WTC11 (cell line): ENCODE data around the gene TCEA2. TPM values are rescaled to one million over a fixed set of nuclear protein-coding genes. Genes with fewer than 3 reads are reported as not detected.

Experiments used
- ATAC-seq: fragments of 200-7000 bp; cut with Tn5 transposase; 2 replicates; pipeline ENCODE4 v1.10.0; 2021; ENCODE audit warnings: mild to moderate bottlenecking, moderate library complexity
- CTCF ChIA-PET: fragments of 300-600 bp; sonication (Branson Sonifier 250); formaldehyde crosslinking; loops from one replicate; lab custom pipeline; 2021; ENCODE audit warnings: antibody characterized with exemption; lab: Charles Lee
- POLR2A ChIA-PET: fragments of 350-600 bp; sonication (Branson Sonifier 250); formaldehyde crosslinking; loops from one replicate; lab custom pipeline; 2021; ENCODE audit warnings: antibody characterized with exemption; lab: Charles Lee
- DNase-seq: peaks from one replicate; pipeline ENCODE4 v3.0.0; 2021; ENCODE audit warnings: low spot score
- H3K27ac Mint-ChIP-seq: 2 replicates; pipeline ENCODE4 v1.8.0; 2021; ENCODE audit warnings: mixed read lengths
- H3K27me3 Mint-ChIP-seq: 2 replicates; pipeline ENCODE4 v1.8.0; 2021; ENCODE audit warnings: low read depth, mild to moderate bottlenecking, moderate library complexity, mixed read lengths
- H3K36me3 Mint-ChIP-seq: 2 replicates; pipeline ENCODE4 v1.8.0; 2021; ENCODE audit warnings: mixed read lengths
- H3K4me1 Mint-ChIP-seq: 2 replicates; pipeline ENCODE4 v1.8.0; 2022; ENCODE audit warnings: mixed read lengths
- H3K4me3 Mint-ChIP-seq: 2 replicates; pipeline ENCODE4 v1.8.0; 2021; ENCODE audit warnings: mild to moderate bottlenecking, moderate library complexity, mixed read lengths
- H3K9me3 Mint-ChIP-seq: 2 replicates; pipeline ENCODE4 v1.8.0; 2021; ENCODE audit warnings: mixed read lengths
- ARID4B ChIP-seq: sonication (generic); formaldehyde crosslinking; IDR thresholded peaks from 2 replicates; pipeline ENCODE4 v1.8.0; 2023; ENCODE audit warnings: missing genetic modification reagents, mild to moderate bottlenecking, borderline replicate concordance
- CTCF ChIP-seq: fragments of 200-600 bp; IDR thresholded peaks from 2 replicates; pipeline ENCODE4 v1.8.0; 2022; ENCODE audit warnings: antibody characterized with exemption
- E2F5 ChIP-seq: sonication (generic); formaldehyde crosslinking; IDR thresholded peaks from 2 replicates; pipeline ENCODE4 v1.8.1; 2022; ENCODE audit warnings: mild to moderate bottlenecking, moderate library complexity, missing genetic modification reagents
- HMGA2 ChIP-seq: fragments of 250-450 bp; sonication (Bioruptor Pico); IDR thresholded peaks from 2 replicates; pipeline ENCODE4 v1.4.0; 2021; ENCODE audit warnings: mild to moderate bottlenecking, moderate library complexity
- JAZF1 ChIP-seq: fragments of 250-450 bp; sonication (Bioruptor Pico); IDR thresholded peaks from 2 replicates; pipeline ENCODE4 v1.9.0; 2021; ENCODE audit warnings: moderate library complexity, mild to moderate bottlenecking, inconsistent platforms
- NR1H2 ChIP-seq: sonication (generic); formaldehyde crosslinking; IDR thresholded peaks from 2 replicates; pipeline ENCODE4 v1.9.0; 2021; ENCODE audit warnings: mild to moderate bottlenecking, moderate library complexity, missing genetic modification reagents
- PRRX2 ChIP-seq: fragments of 250-450 bp; sonication (Bioruptor Pico); IDR thresholded peaks from 2 replicates; pipeline ENCODE4 v1.8.0; 2021; ENCODE audit warnings: mild to moderate bottlenecking
- ZNF396 ChIP-seq: fragments of 250-450 bp; sonication (Bioruptor Pico); IDR thresholded peaks from 2 replicates; pipeline ENCODE4 v1.8.0; 2021; ENCODE audit warnings: mild to moderate bottlenecking, moderate library complexity, borderline replicate concordance
- ZNF423 ChIP-seq: fragments of 250-450 bp; sonication (Bioruptor Pico); IDR thresholded peaks from 2 replicates; pipeline ENCODE4 v2.1.2; 2022; ENCODE audit warnings: mild to moderate bottlenecking, moderate library complexity
- ZNF532 ChIP-seq: fragments of 250-450 bp; sonication (Bioruptor Pico); IDR thresholded peaks from 2 replicates; pipeline ENCODE4 v1.9.0; 2021; ENCODE audit warnings: mild to moderate bottlenecking, borderline replicate concordance
- total RNA-seq: library from RNA; stranded (reverse); gene quantifications from 3 replicates; pipeline ENCODE4 v1.2.3, GENCODE V29; 2021

The TCEA2 gene
- total RNA-seq, 1 experiment from 2014 or later: 55.8 TPM

GRCh38 chr20:64049060-64049877, 13.7 kb upstream of the TCEA2 start, which contains the start of gene SOX18 (continued):
- TF ChIP-seq ARID4B: no peak
- no peak for TF ChIP-seq CTCF
- no peak for TF ChIP-seq JAZF1 (CRISPR knock-in tag)
- TF ChIP-seq ZNF396 (CRISPR knock-in tag): no peak
- TF ChIP-seq PRRX2 (CRISPR knock-in tag): no peak
- no peak for TF ChIP-seq E2F5 (CRISPR knock-in tag)
- no peak for TF ChIP-seq HMGA2 (CRISPR knock-in tag)
- TF ChIP-seq, all 79 proteins: peak for 0

- ATAC-seq (no peak), DNase-seq (no peak)
- TF ChIP-seq NR1H2 (CRISPR knock-in tag) (no peak), ZNF532 (no peak), ZNF423 (peak; percentile 86)
- H3K4me3 Mint-ChIP-seq: peak overlapping the region; percentile 57
- peaks cover 62% of the 10 kb centered on the region for H3K27me3 Mint-ChIP-seq
- no peaks in the 10 kb centered on the region for H3K36me3 Mint-ChIP-seq
- no peak overlapping the region for H3K27ac Mint-ChIP-seq
- H3K9me3 Mint-ChIP-seq: no peaks in the 10 kb centered on the region
- ChIA-PET POLR2A (no interaction called here), CTCF (interaction anchor here (0.7 to 2.3 kb wide), 9 partner anchors 7 to 76 kb away, joined by 3 to 15 read pairs (median 5); partner anchors contain the start of genes LKAAEAR1, PRPF6 and TCEA2)
- peaks cover 28% of the 10 kb centered on the region for H3K4me1 Mint-ChIP-seq
These were observed 13.1 kb upstream of the TCEA2 start for GRCh38 chr20:64049878-64050260.
